ENCODE measurements around the gene CSF1.

The CSF1 gene

DNA sequence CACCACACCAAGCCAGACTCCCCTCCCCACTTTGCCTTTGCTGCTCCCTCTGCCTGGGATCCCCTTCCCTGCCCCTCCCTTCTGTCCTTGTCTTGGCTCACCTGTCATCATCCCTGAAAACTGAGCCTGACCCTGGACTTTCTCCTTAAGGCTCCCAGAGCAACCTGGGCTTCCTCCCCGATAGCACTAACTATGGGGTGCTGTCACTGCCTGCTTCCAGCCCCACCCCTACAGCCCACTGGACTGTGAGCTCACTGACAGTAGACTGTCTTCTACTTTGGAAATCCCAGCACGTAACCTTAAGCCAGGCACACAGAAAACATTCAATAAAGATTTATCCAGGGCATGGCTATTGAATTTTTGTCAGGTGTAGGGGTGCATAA, 9.5 kb upstream of the CSF1 start:
- TF ChIP-seq, protein P1, sequence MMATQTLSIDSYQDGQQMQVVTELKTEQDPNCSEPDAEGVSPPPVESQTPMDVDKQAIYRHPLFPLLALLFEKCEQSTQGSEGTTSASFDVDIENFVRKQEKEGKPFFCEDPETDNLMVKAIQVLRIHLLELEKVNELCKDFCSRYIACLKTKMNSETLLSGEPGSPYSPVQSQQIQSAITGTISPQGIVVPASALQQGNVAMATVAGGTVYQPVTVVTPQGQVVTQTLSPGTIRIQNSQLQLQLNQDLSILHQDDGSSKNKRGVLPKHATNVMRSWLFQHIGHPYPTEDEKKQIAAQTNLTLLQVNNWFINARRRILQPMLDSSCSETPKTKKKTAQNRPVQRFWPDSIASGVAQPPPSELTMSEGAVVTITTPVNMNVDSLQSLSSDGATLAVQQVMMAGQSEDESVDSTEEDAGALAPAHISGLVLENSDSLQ (IDR thresholded peaks at IDR 0.05): no peak
- TF ChIP-seq FOXK2 (IDR thresholded peaks at IDR 0.05) (no peak), ZNF384 (IDR thresholded peaks at IDR 0.05) (no peak), L3MBTL2 (conservative IDR thresholded peaks at IDR 0.05) (no peak), LEF1 (IDR thresholded peaks at IDR 0.05; ENCODE audit: borderline replicate concordance) (no peak), SUZ12 (IDR thresholded peaks at IDR 0.05) (no peak), FOXM1 (IDR thresholded peaks at IDR 0.05; ENCODE audit: borderline replicate concordance) (no peak), ELF4 (IDR thresholded peaks at IDR 0.05) (no peak), TARDBP (IDR thresholded peaks at IDR 0.05) (no peak), SP1 (IDR thresholded peaks at IDR 0.05) (no peak), NFRKB (IDR thresholded peaks at IDR 0.05) (no peak), BHLHE40 (IDR thresholded peaks at IDR 0.05; ENCODE audit: borderline replicate concordance) (no peak), HDGF (IDR thresholded peaks at IDR 0.05; ENCODE audit: borderline replicate concordance) (no peak), ARNT (IDR thresholded peaks at IDR 0.05) (no peak)
- ChIA-PET POLR2A (no interaction called here), CTCF (no interaction called here)
- DNase-seq (ENCODE audit: extremely low spot score): no peak

GRCh38 chr1:109901524-109902145, 9.0 kb upstream of the CSF1 start:
- TF ChIP-seq LEF1 (IDR thresholded peaks at IDR 0.05; ENCODE audit: borderline replicate concordance) (no peak), L3MBTL2 (conservative IDR thresholded peaks at IDR 0.05) (no peak), CTBP1 (IDR thresholded peaks at IDR 0.05; ENCODE audit: borderline replicate concordance) (no peak), SUZ12 (IDR thresholded peaks at IDR 0.05) (no peak), TARDBP (IDR thresholded peaks at IDR 0.05) (no peak)
- POLR2A ChIA-PET: no interaction called here

DNA sequence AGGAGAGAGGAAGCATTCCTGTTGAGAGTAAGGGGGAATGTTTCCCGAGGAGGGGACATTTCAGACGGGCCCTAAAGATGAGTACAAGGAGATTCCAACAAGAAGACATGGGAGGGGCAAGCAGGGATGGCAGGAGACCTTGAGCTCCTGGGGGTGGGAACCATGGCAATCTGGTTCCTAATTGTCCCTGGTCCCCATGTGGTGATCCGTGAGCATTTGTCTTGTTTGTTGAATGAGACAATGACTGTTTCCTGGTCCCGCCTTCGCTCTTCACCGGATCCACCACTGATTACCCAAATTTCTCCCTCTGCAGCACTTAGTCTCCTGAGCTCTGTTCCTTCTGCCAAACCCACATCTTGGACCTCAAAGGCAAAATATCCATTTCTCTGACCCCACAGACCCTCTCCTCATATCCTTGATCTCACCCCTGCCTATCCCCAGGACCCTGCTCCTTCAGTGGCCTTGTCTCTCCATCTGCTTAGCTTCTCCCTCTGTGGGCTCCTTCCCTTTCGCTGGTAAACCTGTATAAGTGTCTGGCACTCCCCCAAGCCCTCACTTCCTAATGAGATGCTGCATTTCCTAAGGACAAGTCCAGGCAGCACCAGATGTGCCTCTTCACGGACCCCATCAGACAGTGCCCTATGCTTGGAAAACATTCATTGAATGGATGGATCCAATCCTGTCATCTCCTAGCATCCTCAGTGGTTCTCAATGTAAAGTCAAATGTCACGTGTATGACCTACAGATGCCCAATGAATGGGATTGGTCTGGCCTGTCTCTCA, 8.3 kb upstream of the CSF1 start:
- ChIA-PET POLR2A (no interaction called here), CTCF (no interaction called here)
- no peak for DNase-seq (ENCODE audit: extremely low spot score)

More at GRCh38 chr1:109901524-109902145, 9.0 kb upstream of the CSF1 start:
- CTCF ChIA-PET: no interaction called here
- DNase-seq (ENCODE audit: extremely low spot score): peak; percentile 37

GRCh38 chr1:109903376-109903930, 7.2 kb upstream of the CSF1 start:
- TF ChIP-seq ZNF384 (IDR thresholded peaks at IDR 0.05) (no peak), SP1 (IDR thresholded peaks at IDR 0.05) (no peak), BHLHE40 (IDR thresholded peaks at IDR 0.05; ENCODE audit: borderline replicate concordance) (no peak), SUZ12 (IDR thresholded peaks at IDR 0.05) (no peak), TARDBP (IDR thresholded peaks at IDR 0.05) (no peak), FOXK2 (IDR thresholded peaks at IDR 0.05) (no peak), ELF4 (IDR thresholded peaks at IDR 0.05) (no peak), L3MBTL2 (conservative IDR thresholded peaks at IDR 0.05) (no peak), CTBP1 (IDR thresholded peaks at IDR 0.05; ENCODE audit: borderline replicate concordance) (no peak), HDGF (IDR thresholded peaks at IDR 0.05; ENCODE audit: borderline replicate concordance) (no peak), NFRKB (IDR thresholded peaks at IDR 0.05) (no peak), FOXM1 (IDR thresholded peaks at IDR 0.05; ENCODE audit: borderline replicate concordance) (no peak), ARNT (IDR thresholded peaks at IDR 0.05) (no peak), FOXA1 (IDR thresholded peaks at IDR 0.05) (no peak), LEF1 (IDR thresholded peaks at IDR 0.05; ENCODE audit: borderline replicate concordance) (no peak)
- TF ChIP-seq, protein P1 (IDR thresholded peaks at IDR 0.05): no peak
- no peak for DNase-seq (ENCODE audit: extremely low spot score)
- ChIA-PET CTCF (no interaction called here), POLR2A (no interaction called here)

More for the DNA sequence above, 8.3 kb upstream of the CSF1 start:
- TF ChIP-seq ZNF384 (IDR thresholded peaks at IDR 0.05) (no peak), BHLHE40 (IDR thresholded peaks at IDR 0.05; ENCODE audit: borderline replicate concordance) (no peak), ARNT (IDR thresholded peaks at IDR 0.05) (no peak), SP1 (IDR thresholded peaks at IDR 0.05) (no peak)

- TF ChIP-seq BHLHE40 (IDR thresholded peaks at IDR 0.05; ENCODE audit: borderline replicate concordance) (no peak), TARDBP (IDR thresholded peaks at IDR 0.05) (no peak), NFRKB (IDR thresholded peaks at IDR 0.05) (no peak), SUZ12 (IDR thresholded peaks at IDR 0.05) (no peak), SP1 (IDR thresholded peaks at IDR 0.05) (no peak), ZNF384 (IDR thresholded peaks at IDR 0.05) (no peak), ARNT (IDR thresholded peaks at IDR 0.05) (no peak), FOXA1 (IDR thresholded peaks at IDR 0.05) (no peak), FOXM1 (IDR thresholded peaks at IDR 0.05; ENCODE audit: borderline replicate concordance) (no peak), ELF4 (IDR thresholded peaks at IDR 0.05) (no peak), FOXK2 (IDR thresholded peaks at IDR 0.05) (no peak), CTBP1 (IDR thresholded peaks at IDR 0.05; ENCODE audit: borderline replicate concordance) (no peak), HDGF (IDR thresholded peaks at IDR 0.05; ENCODE audit: borderline replicate concordance) (no peak), LEF1 (IDR thresholded peaks at IDR 0.05; ENCODE audit: borderline replicate concordance) (no peak), L3MBTL2 (conservative IDR thresholded peaks at IDR 0.05) (no peak)
- TF ChIP-seq, protein P1 (IDR thresholded peaks at IDR 0.05): no peak
- no peak for DNase-seq (ENCODE audit: extremely low spot score)
- ChIA-PET POLR2A (no interaction called here), CTCF (interaction anchor here (0.7 kb wide), 1 partner anchor 111 kb away, joined by 3 read pairs; no protein-coding TSS in a partner anchor)
Measured at GRCh38 chr1:109904105-109904817, 6.4 kb upstream of the CSF1 start.
